HCT116 (cell line): ENCODE measurements around the gene NUDT2. TPM values are rescaled to one million over a fixed set of nuclear protein-coding genes. Genes with fewer than 3 reads are reported as not detected.

Experiments used
- ATAC-seq: fragments of 200-7000 bp; cut with Tn5 transposase; 2 replicates; pipeline ENCODE4 v1.9.1; 2020; ENCODE audit warnings: mild to moderate bottlenecking, moderate library complexity
- BruUV-seq: library from RNA; stranded (reverse); fragments of 400-500 nt; replicated peaks from 2 replicates; lab custom pipeline; 2021; lab: Mats Ljungman, UMichigan
- CTCF ChIA-PET: fragments of 300-600 bp; sonication (Branson Sonifier 250); formaldehyde crosslinking; loops from one replicate; lab custom pipeline; 2021; ENCODE audit warnings: antibody characterized with exemption; lab: Charles Lee
- POLR2A ChIA-PET: fragments of 300-600, 350-600 bp; sonication (Branson Sonifier 250); formaldehyde crosslinking; loops from one replicate; lab custom pipeline; 2021; ENCODE audit warnings: antibody characterized with exemption; lab: Charles Lee
- RAD21 ChIA-PET, 2 experiments: fragments of 300-600 bp; sonication (Branson Sonifier 250); formaldehyde crosslinking; loops; one replicate each; lab custom pipeline; 2023; ENCODE audit warnings: low total read pairs in 2 of 2; ENCODE audit not compliant: uncharacterized antibody in 2 of 2, unreplicated experiment in 2 of 2, low non-redundant PET in 1 of 2; lab: Charles Lee
- DNase-seq: peaks from one replicate; pipeline ENCODE4 v3.0.0-alpha.2; 2010; ENCODE audit warnings: low read depth, low spot score
- H2AFZ ChIP-seq: fragments of 200-600 bp; shearing (Covaris generic), sonication (generic); 2 replicates; pipeline ENCODE4 v1.6.1; 2017; ENCODE audit warnings: low read depth, mixed run types, mixed read lengths, antibody characterized with exemption, low read length; ENCODE audit not compliant: poor library complexity, severe bottlenecking
- H3K27ac ChIP-seq: 2 replicates; pipeline ENCODE4 v1.5.1; 2012; ENCODE audit warnings: low read depth, low read length
- H3K27me3 ChIP-seq: fragments of 200-600 bp; sonication (generic); 2 replicates; pipeline ENCODE4 v1.6.1; 2016; ENCODE audit warnings: mixed run types, low read length, mixed read lengths; ENCODE audit not compliant: insufficient read depth
- H3K36me3 ChIP-seq, 2 experiments: fragments of 200-500 bp in 1 of 2; fragments of 200-600 bp in 1 of 2; sonication (Bioruptor generic) in 1 of 2; sonication (generic) in 1 of 2; 2 replicates each; pipeline versions ENCODE4 v1.5.1 to v1.6.1; 2014 to 2016; ENCODE audit warnings: low read length in 2 of 2, inconsistent platforms in 1 of 2, mixed read lengths in 1 of 2, mixed run types in 1 of 2; ENCODE audit not compliant: insufficient read depth in 2 of 2, control insufficient read depth in 1 of 2
- H3K4me1 ChIP-seq, 2 experiments: fragments of 200-600 bp in 1 of 2; sonication (generic) in 1 of 2; 2 replicates each; pipeline versions ENCODE4 v1.5.1 to v1.6.1; 2012 to 2017; ENCODE audit warnings: low read length in 2 of 2, inconsistent platforms in 1 of 2, mild to moderate bottlenecking in 1 of 2, mixed read lengths in 1 of 2, mixed run types in 1 of 2, moderate library complexity in 1 of 2; ENCODE audit not compliant: insufficient read depth in 2 of 2, control insufficient read depth in 1 of 2
- H3K4me2 ChIP-seq: fragments of 200-600 bp; sonication (generic); 2 replicates; pipeline ENCODE4 v1.6.1; 2017; ENCODE audit warnings: mixed run types, low read length, mixed read lengths
- H3K4me3 ChIP-seq, 2 experiments: fragments of 200-600 bp in 1 of 2; sonication (generic) in 1 of 2; replicated peaks in 1 of 2; 2 replicates each; pipeline ENCODE4 v1.5.1; 2011 to 2016; ENCODE audit warnings: low read length in 2 of 2, control low read depth in 1 of 2, low read depth in 1 of 2, mild to moderate bottlenecking in 1 of 2, mixed read lengths in 1 of 2, mixed run types in 1 of 2
- H3K79me2 ChIP-seq: fragments of 200-600 bp; sonication (generic); 2 replicates; pipeline ENCODE4 v1.6.1; 2017; ENCODE audit warnings: mild to moderate bottlenecking, mixed run types, low read length, moderate library complexity, mixed read lengths; ENCODE audit not compliant: insufficient read depth
- H3K9ac ChIP-seq: fragments of 200-600 bp; sonication (generic); 2 replicates; pipeline ENCODE4 v1.6.1; 2016; ENCODE audit warnings: low read length, mixed read lengths
- H3K9me2 ChIP-seq: fragments of 200-600 bp; sonication (generic), shearing (Covaris generic); 2 replicates; pipeline ENCODE4 v1.6.1; 2017; ENCODE audit warnings: mixed run types, mild to moderate bottlenecking, moderate library complexity; ENCODE audit not compliant: insufficient read depth
- H3K9me3 ChIP-seq, 2 experiments: fragments of 200-500 bp in 1 of 2; fragments of 200-600 bp in 1 of 2; sonication (Bioruptor generic) in 1 of 2; sonication (generic) in 1 of 2; 2 replicates each; pipeline ENCODE4 v1.6.1; 2014 to 2017; ENCODE audit warnings: low read length in 2 of 2, mixed read lengths in 2 of 2, inconsistent platforms in 1 of 2, low read depth in 1 of 2, mild to moderate bottlenecking in 1 of 2, mixed run types in 1 of 2, moderate library complexity in 1 of 2; ENCODE audit not compliant: control insufficient read depth in 1 of 2, insufficient read depth in 1 of 2
- H4K20me1 ChIP-seq: fragments of 200-600 bp; sonication (generic), shearing (Covaris generic); 2 replicates; pipeline ENCODE4 v1.6.1; 2017; ENCODE audit warnings: mixed run types, mild to moderate bottlenecking, moderate library complexity; ENCODE audit not compliant: insufficient read depth
- CEBPB ChIP-seq: IDR thresholded peaks from 2 replicates; pipeline ENCODE4 v1.6.1; 2012; ENCODE audit warnings: low read depth
- ELF1 ChIP-seq: IDR thresholded peaks from 2 replicates; pipeline ENCODE4 v1.6.1; 2012; ENCODE audit warnings: low read depth, borderline replicate concordance
- FOSL1 ChIP-seq: IDR thresholded peaks from 2 replicates; pipeline ENCODE4 v1.6.1; 2012; ENCODE audit warnings: low read depth
- JUND ChIP-seq: IDR thresholded peaks from 2 replicates; pipeline ENCODE4 v1.6.1; 2012
- POLR2A ChIP-seq: IDR thresholded peaks from 2 replicates; pipeline ENCODE4 v1.7.0; 2011; ENCODE audit warnings: borderline replicate concordance; ENCODE audit not compliant: insufficient read depth, insufficient read length; ENCODE audit errors: extremely low read depth
- RAD21 ChIP-seq: IDR thresholded peaks from 2 replicates; pipeline ENCODE4 v1.6.1; 2012; ENCODE audit warnings: low read depth, mild to moderate bottlenecking
- SIN3A ChIP-seq: IDR thresholded peaks from 2 replicates; pipeline ENCODE4 v1.6.1; 2012; ENCODE audit warnings: low read depth
- SP1 ChIP-seq: IDR thresholded peaks from 2 replicates; pipeline ENCODE4 v1.6.1; 2012; ENCODE audit warnings: low read depth
- SRF ChIP-seq: IDR thresholded peaks from 2 replicates; pipeline ENCODE4 v1.6.1; 2012; ENCODE audit warnings: low read depth
- TCF7L2 ChIP-seq: IDR thresholded peaks from 2 replicates; pipeline ENCODE4 v1.7.0; 2011; ENCODE audit warnings: borderline replicate concordance, inconsistent platforms; ENCODE audit not compliant: insufficient read depth, insufficient read length; ENCODE audit errors: extremely low read depth
- ZNF274 ChIP-seq: fragments of 200-500 bp; sonication (Bioruptor generic); IDR thresholded peaks from 2 replicates; pipeline ENCODE4 v1.6.1; 2014; ENCODE audit warnings: mild to moderate bottlenecking, low read depth, low read length, inconsistent platforms
- intact Hi-C: fragments of 100-400 bp; cut with micrococcal nuclease; formaldehyde crosslinking; loops from 2 replicates; pipeline ENCODE4 v1.10.0; 2022
- total RNA-seq: library from RNA; stranded (reverse); gene quantifications from one replicate; pipeline ENCODE4 v1.2.1, GENCODE V29; 2021; ENCODE audit not compliant: unreplicated experiment
- TF ChIP-seq, protein P1 (sequence below): IDR thresholded peaks from 2 replicates; pipeline ENCODE4 v1.6.1; 2011; ENCODE audit warnings: mild to moderate bottlenecking, low read length, moderate library complexity; ENCODE audit not compliant: insufficient replicate concordance; ENCODE audit errors: extremely low read depth
- TF ChIP-seq, protein P2 (sequence below): IDR thresholded peaks from 2 replicates; pipeline ENCODE4 v1.6.1; 2012

Gene NUDT2
- total RNA-seq, 1 experiment from 2014 or later: 39.3 TPM

DNA sequence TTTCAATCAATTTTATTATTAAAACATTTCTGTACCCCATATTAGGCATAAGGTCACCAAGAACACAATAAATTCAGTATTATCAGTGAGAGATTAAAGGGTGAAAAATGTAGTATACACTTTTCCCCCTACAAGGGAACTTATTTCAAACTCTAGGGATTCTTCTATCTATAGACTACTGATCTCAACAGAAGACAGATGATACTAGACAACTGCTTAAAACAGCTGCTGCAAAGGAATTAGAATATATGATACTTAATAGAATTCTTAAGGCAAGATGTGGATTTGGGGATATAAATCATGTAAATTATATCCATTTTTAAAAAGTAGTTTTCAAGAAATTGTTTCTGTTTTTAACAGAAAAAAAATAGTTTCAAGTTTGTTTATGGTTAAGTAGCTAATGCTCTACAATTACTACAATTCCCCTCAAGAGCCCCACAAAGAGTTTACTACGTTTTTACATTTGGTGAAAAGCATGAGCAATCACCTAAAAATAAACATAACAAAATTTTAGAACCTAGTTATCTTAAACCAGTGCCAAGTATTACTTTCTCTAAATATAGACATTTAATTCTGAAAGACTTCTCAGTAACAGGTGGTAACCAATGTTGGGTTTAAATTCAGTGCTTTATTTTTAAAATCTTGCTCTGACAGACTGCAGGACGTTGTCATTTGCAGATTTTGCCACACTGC, 6.3 kb upstream of the NUDT2 start:
- no peaks in the 10 kb centered on the region for H3K9me3 ChIP-seq
- no TSS peak for BruUV-seq
- H3K4me1 ChIP-seq: peaks cover 3% of the 10 kb centered on the region in 2 experiments; a peak in 3 of 4 replicates
- DNase-seq (no peak), ATAC-seq (no peak)
- TF ChIP-seq, protein P1, sequence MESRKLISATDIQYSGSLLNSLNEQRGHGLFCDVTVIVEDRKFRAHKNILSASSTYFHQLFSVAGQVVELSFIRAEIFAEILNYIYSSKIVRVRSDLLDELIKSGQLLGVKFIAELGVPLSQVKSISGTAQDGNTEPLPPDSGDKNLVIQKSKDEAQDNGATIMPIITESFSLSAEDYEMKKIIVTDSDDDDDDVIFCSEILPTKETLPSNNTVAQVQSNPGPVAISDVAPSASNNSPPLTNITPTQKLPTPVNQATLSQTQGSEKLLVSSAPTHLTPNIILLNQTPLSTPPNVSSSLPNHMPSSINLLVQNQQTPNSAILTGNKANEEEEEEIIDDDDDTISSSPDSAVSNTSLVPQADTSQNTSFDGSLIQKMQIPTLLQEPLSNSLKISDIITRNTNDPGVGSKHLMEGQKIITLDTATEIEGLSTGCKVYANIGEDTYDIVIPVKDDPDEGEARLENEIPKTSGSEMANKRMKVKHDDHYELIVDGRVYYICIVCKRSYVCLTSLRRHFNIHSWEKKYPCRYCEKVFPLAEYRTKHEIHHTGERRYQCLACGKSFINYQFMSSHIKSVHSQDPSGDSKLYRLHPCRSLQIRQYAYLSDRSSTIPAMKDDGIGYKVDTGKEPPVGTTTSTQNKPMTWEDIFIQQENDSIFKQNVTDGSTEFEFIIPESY: no peak
- TF ChIP-seq SP1 (no peak), POLR2A (no peak)
- H3K9me2 ChIP-seq: no peaks in the 10 kb centered on the region
- H3K79me2 ChIP-seq: peaks cover 68% of the 10 kb centered on the region
- H3K9ac ChIP-seq: no peak overlapping the region
- H3K36me3 ChIP-seq: no peaks in the 10 kb centered on the region
- RAD21 ChIA-PET: no interaction called here
- no peaks in the 10 kb centered on the region for H4K20me1 ChIP-seq
- no peak overlapping the region for H2AFZ ChIP-seq
- CTCF ChIA-PET: no interaction called here
- H3K27ac ChIP-seq: no peak overlapping the region
- no peak overlapping the region for H3K4me2 ChIP-seq
- intact Hi-C loops: no loop called here
- H3K4me3 ChIP-seq: no peak overlapping the region
- POLR2A ChIA-PET: no interaction called here
- H3K27me3 ChIP-seq: no peaks in the 10 kb centered on the region

DNA sequence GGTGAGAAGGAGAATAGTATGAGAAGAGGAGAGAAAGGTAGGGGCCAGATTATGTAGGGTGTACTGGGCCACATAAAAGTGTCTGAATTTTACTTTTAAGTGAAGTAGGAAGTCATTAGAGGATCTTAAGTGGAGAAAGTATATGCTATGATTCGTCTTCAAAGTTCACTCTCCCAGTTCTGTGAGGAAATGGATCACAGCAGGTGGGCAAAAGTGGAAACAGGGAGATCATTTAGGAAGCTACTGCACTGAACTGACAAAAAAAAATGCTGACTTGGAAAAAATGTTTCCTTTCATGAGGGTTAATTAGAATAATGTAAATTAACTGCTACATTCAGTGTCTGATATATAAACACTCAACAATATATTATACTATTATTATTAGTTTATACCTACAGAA, 2.7 kb upstream of the NUDT2 start:
- Histone ChIP-seq H3K36me3 (no peaks in the 10 kb centered on the region), H3K9me2 (no peaks in the 10 kb centered on the region), H2AFZ (no peak overlapping the region), H3K79me2 (peaks cover 81% of the 10 kb centered on the region), H3K9me3 (no peaks in the 10 kb centered on the region), H3K4me3 (no peak overlapping the region), H3K4me2 (no peak overlapping the region), H3K4me1 (peaks cover 8 to 12% of the 10 kb centered on the region in 2 experiments; a peak in 3 of 4 replicates), H3K27ac (no peak overlapping the region), H3K9ac (no peak overlapping the region), H4K20me1 (no peaks in the 10 kb centered on the region), H3K27me3 (no peaks in the 10 kb centered on the region)
- no TSS peak for BruUV-seq
- RAD21 ChIA-PET: no interaction called here
- CTCF ChIA-PET: no interaction called here
- DNase-seq (no peak), ATAC-seq (no peak)
- intact Hi-C loops: no loop called here
- TF ChIP-seq SP1 (no peak), ELF1 (no peak), CEBPB (no peak), RAD21 (no peak), SRF (no peak), TCF7L2 (no peak), FOSL1 (no peak), SIN3A (no peak), JUND (no peak), ZNF274 (no peak)
- TF ChIP-seq, protein P2, sequence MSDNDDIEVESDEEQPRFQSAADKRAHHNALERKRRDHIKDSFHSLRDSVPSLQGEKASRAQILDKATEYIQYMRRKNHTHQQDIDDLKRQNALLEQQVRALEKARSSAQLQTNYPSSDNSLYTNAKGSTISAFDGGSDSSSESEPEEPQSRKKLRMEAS: no peak
- POLR2A ChIA-PET: no interaction called here
